Lower leg skin (tissue), 4 donors: Measurements from ENCODE around the gene KRTAP2-2. TPM values are rescaled to one million over a fixed set of nuclear protein-coding genes. Genes with fewer than 3 reads are reported as not detected.

Experiments used
- DNase-seq, 2 donors: peaks; one replicate each; pipeline ENCODE4 v3.0.0-alpha.2; 2019; ENCODE audit warnings: low spot score in 2 of 2
- H3K4me3 ChIP-seq: fragments of 200-600 bp; sonication (generic); 2 replicates; pipeline ENCODE4 v1.5.1; 2017; ENCODE audit warnings: mild to moderate bottlenecking, low read depth; ENCODE audit not compliant: poor library complexity, severe bottlenecking
- POLR2A ChIP-seq, 2 donors: fragments of 450-650 bp; IDR thresholded peaks; one replicate each; pipeline ENCODE4 v1.6.1; 2016 to 2017; ENCODE audit warnings: antibody characterized with exemption in 2 of 2, mild to moderate bottlenecking in 1 of 2, moderate library complexity in 1 of 2
- WGBS, 2 donors: methylation state at CpG; one replicate each; pipeline ENCODE4 v1.1.5; 2018; 5-methylcytosine and 5-hydroxymethylcytosine counted together
- intact Hi-C: fragments of 100-400 bp; cut with DNase I; formaldehyde crosslinking; loops from one replicate; pipeline ENCODE4 v1.15.0; 2023; ENCODE audit warnings: low total_unique reads
- total RNA-seq, 4 donors: library from RNA; depleted of rRNA; stranded (reverse); fragments of >200 nt; gene quantifications; one replicate each; pipeline ENCODE4 v1.1.0, GENCODE V29; 2016
- TF ChIP-seq, protein P1 (sequence below), 3 donors: fragments of 450-650 bp; IDR thresholded peaks; one replicate each; pipeline ENCODE4 v1.5.1; 2016; ENCODE audit warnings: antibody characterized with exemption in 3 of 3, mild to moderate bottlenecking in 3 of 3, moderate library complexity in 2 of 3

Gene KRTAP2-2
- total RNA-seq, 4 donors from 2014 or later = 3.6 to 58.7 TPM; not detected in 2

DNA sequence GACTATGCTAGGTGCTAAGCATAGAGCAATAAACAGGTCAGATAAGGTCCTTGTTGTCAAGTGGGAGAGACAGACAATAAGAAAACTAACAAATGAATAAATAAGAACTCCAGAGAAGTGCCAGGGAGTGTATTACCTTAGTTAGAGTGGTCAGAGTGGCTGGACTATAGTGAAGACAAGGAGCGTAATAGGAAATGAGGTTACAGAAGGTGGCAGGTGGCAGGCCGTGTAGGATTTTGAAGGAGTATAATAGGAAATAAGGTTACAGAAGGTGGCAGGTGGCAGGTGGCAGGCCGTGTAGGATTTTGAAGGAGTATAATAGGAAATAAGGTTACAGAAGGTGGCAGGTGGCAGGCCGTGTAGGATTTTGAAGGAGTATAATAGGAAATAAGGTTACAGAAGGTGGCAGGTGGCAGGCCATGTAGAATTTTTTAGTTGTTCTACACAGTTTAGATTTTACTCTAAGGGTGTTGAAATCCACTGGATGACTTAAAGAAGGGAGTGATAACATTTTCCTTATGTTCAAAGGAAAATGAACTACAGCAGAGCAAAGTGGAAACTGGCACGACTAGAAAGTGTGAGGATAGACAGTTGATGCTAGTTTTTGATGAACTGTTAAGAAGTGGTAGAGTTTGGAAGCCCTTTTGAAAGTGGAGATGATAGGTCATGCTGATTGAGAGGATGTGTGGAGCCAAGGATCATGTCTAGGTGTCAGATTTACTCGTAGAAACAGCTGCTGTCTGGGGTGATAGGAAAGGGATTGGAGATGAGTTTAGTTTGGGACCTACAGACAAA is 42.5 kb downstream of the KRTAP2-2 start:
- DNase-seq = no peak
- 82 to 86% methylated on average over 6 of the region's 6 CpGs for WGBS, 2 donors
- TF ChIP-seq, protein P1, sequence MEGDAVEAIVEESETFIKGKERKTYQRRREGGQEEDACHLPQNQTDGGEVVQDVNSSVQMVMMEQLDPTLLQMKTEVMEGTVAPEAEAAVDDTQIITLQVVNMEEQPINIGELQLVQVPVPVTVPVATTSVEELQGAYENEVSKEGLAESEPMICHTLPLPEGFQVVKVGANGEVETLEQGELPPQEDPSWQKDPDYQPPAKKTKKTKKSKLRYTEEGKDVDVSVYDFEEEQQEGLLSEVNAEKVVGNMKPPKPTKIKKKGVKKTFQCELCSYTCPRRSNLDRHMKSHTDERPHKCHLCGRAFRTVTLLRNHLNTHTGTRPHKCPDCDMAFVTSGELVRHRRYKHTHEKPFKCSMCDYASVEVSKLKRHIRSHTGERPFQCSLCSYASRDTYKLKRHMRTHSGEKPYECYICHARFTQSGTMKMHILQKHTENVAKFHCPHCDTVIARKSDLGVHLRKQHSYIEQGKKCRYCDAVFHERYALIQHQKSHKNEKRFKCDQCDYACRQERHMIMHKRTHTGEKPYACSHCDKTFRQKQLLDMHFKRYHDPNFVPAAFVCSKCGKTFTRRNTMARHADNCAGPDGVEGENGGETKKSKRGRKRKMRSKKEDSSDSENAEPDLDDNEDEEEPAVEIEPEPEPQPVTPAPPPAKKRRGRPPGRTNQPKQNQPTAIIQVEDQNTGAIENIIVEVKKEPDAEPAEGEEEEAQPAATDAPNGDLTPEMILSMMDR (IDR thresholded peaks at IDR 0.05) = no peak
- TF ChIP-seq POLR2A (IDR thresholded peaks at IDR 0.05) = no peak
- intact Hi-C loops = no loop called here
- H3K4me3 ChIP-seq = no peak overlapping the region

DNA sequence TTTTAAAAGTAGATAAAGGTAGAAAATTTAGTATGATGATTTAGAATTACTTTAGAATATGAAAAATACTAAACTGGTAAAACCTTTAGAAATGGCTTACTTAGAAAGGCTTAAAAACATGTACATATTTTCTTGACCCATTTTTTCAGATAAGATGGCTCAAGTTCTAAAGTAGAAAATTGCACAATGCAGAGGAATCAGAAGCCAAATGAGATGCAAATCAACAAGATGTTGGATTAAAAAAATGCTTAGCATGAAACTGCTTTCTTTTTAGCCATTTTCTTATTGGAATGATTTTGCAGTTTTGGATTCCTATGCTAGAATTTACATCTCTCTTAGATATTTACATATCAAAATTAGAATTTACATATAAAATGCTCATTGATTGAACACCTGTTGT is 44.6 kb downstream of the KRTAP2-2 start:
- no peak for DNase-seq
- TF ChIP-seq POLR2A (IDR thresholded peaks at IDR 0.05) = no peak
- TF ChIP-seq, protein P1 (IDR thresholded peaks at IDR 0.05) = no peak

DNA sequence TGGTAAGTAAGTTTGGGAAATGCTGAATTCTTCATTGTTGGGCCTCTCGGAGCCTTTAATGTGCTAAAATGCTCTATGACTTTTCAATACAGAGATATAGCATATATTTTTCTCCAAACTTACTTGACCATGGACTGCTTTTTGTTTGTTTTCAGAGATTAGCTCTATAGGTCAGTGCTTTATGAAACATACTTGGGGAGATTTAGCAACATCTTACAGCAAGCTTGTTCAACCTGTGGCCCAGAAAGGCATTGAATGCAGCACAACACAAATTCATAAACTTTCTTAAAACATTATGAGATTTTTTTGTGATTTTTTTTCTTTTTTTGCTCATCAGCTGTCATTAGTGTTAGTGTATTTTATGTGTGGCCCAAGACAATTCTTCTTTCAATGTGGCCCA is 45.1 kb downstream of the KRTAP2-2 start:
- H3K4me3 ChIP-seq = no peak overlapping the region
- 85 to 95% methylated on average over 1 of the region's 1 CpG for WGBS, 2 donors
- TF ChIP-seq, protein P1 (IDR thresholded peaks at IDR 0.05) = no peak
- TF ChIP-seq POLR2A (IDR thresholded peaks at IDR 0.05) = no peak
- DNase-seq = no peak
- intact Hi-C loops = no loop called here

More for the DNA sequence above, 44.6 kb downstream of the KRTAP2-2 start:
- intact Hi-C loops = no loop called here
- H3K4me3 ChIP-seq = no peak overlapping the region

DNA sequence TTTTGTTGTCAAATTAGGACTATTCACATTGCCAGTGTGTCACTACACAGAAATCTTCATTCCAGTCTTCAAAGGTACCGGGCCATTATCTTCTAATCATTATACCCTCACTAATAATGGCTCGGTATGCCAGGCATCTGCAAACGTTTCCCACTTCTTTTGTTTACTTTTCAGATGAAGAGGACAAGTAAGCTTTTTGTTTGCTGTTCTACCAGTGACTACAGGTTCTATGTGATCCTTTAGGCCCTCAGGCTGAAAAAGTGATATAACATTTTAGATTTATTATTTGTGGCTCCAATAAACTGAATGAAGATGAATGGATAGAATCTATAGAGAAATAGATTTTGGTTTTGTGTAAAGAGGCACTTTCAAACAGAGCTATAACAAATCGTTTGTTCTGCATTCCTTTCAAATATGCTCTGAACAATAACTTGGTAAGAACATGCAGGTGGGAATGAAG is 45.7 kb downstream of the KRTAP2-2 start:
- WGBS, 2 donors = 54 to 57% methylated on average over 4 of the region's 4 CpGs
- no peak for DNase-seq
- intact Hi-C loops = no loop called here
- no peak overlapping the region for H3K4me3 ChIP-seq
- no peak for TF ChIP-seq POLR2A (IDR thresholded peaks at IDR 0.05)
- TF ChIP-seq, protein P1 (IDR thresholded peaks at IDR 0.05) = no peak

DNA sequence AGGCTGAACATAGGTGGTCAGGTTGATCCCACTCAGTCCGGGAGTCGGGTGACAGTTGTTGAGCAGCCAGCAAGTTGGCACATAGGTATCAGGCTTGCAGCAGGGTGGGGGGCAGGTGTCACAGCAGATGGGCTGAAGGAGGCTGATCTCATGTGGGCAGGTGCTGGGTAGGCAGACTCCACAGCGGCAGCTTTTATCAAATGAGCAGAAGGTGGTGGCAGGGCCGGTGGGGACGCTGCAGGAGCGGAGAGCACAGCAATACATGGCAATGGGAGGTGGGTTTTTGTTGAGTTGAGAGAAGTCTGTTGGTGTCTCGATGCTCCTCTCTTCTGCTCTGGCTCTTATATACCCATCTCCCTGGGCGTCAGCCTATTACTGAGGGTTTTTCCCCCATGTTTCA is 46.2 kb downstream of the KRTAP2-2 start, which contains the start of gene KRTAP3-1:
TSS of gene KRTAP3-1 (minus strand) at position 318 of the 400 bp plus-strand sequence. CDS start at position 264, 54 bp downstream.
- intact Hi-C loops = no loop called here
- H3K4me3 ChIP-seq = no peak within 1 kb of the TSS
- no peak for DNase-seq
- 90% methylated on average over 8 of the region's 8 CpGs for WGBS, 2 donors
- TF ChIP-seq, protein P1 (IDR thresholded peaks at IDR 0.05) = no peak
- no peak for TF ChIP-seq POLR2A (IDR thresholded peaks at IDR 0.05)

Other genes with a start within 250 kb of the KRTAP2-2 start
- 1,000 to 10,000 TPM; 4,878 to 8,317 (median 6,442) TPM for gene KRT10, start 232.6 kb downstream of the KRTAP2-2 start, total RNA-seq
- not detected for gene KRT12, start 188.0 kb downstream of the KRTAP2-2 start, total RNA-seq
- gene KRT20, start 170.0 kb downstream of the KRTAP2-2 start, total RNA-seq = under 1 TPM in 1 of 4 donors, not detected in 3; 0.12 TPM
- gene KRT23, start 117.6 kb downstream of the KRTAP2-2 start, total RNA-seq = 100 to 1,000 TPM; 302 to 577 (median 454) TPM
- 1 to 10 TPM in 1 of 4 donors, under 1 TPM in 1, not detected in 2; 0.51 to 8.8 TPM for gene KRT39, start 88.3 kb downstream of the KRTAP2-2 start, total RNA-seq
- 10 to 100 TPM in 1 of 4 donors, not detected in 3; 12.3 TPM for gene KRT40, start 70.9 kb downstream of the KRTAP2-2 start, total RNA-seq
- gene KRTAP3-3, start 61.1 kb downstream of the KRTAP2-2 start, total RNA-seq = 10 to 100 TPM in 1 of 4 donors, not detected in 3; 11.6 TPM
- gene KRTAP3-2, start 55.3 kb downstream of the KRTAP2-2 start, total RNA-seq = 10 to 100 TPM in 1 of 4 donors, not detected in 3; 84.1 TPM
- 10 to 100 TPM in 1 of 4 donors, 1 to 10 TPM in 1, not detected in 2; 4.0 to 83.2 TPM for gene KRTAP3-1, start 46.1 kb downstream of the KRTAP2-2 start, total RNA-seq
- gene KRTAP1-5, start 28.0 kb downstream of the KRTAP2-2 start, total RNA-seq = 100 to 1,000 TPM in 1 of 4 donors, 10 to 100 TPM in 1, under 1 TPM in 1, not detected in 1; 0.22 to 168 (median 10.9) TPM
- 1 to 10 TPM in 1 of 4 donors, not detected in 3; 4.2 TPM for gene KRTAP1-4, start 25.0 kb downstream of the KRTAP2-2 start, total RNA-seq
- 100 to 1,000 TPM in 1 of 4 donors, 1 to 10 TPM in 1, not detected in 2; 1.6 to 107 TPM for gene KRTAP1-3, start 20.4 kb downstream of the KRTAP2-2 start, total RNA-seq
- 100 to 1,000 TPM in 1 of 4 donors, 1 to 10 TPM in 1, under 1 TPM in 1, not detected in 1; 0.32 to 195 (median 5.1) TPM for gene KRTAP1-1, start 13.8 kb downstream of the KRTAP2-2 start, total RNA-seq
- gene KRTAP2-1, start 7.9 kb downstream of the KRTAP2-2 start, total RNA-seq = 10 to 100 TPM in 1 of 4 donors, 1 to 10 TPM in 1, not detected in 2; 7.0 to 83.9 TPM
- gene KRTAP2-3, start 4.9 kb upstream of the KRTAP2-2 start, total RNA-seq = 10 to 100 TPM in 1 of 4 donors, 1 to 10 TPM in 1, not detected in 2; 3.9 to 12.8 TPM
- 10 to 100 TPM in 1 of 4 donors, not detected in 3; 61.4 TPM for gene KRTAP2-4, start 10.6 kb upstream of the KRTAP2-2 start, total RNA-seq
- 10 to 100 TPM in 1 of 4 donors, 1 to 10 TPM in 1, under 1 TPM in 1, not detected in 1; 0.54 to 73.1 (median 2.4) TPM for gene KRTAP4-7, start 28.9 kb upstream of the KRTAP2-2 start, total RNA-seq
- 10 to 100 TPM in 1 of 4 donors, not detected in 3; 27.3 TPM for gene KRTAP4-8, start 42.9 kb upstream of the KRTAP2-2 start, total RNA-seq
- gene KRTAP4-16, start 47.0 kb upstream of the KRTAP2-2 start, total RNA-seq = not detected
- gene KRTAP4-9, start 50.2 kb upstream of the KRTAP2-2 start, total RNA-seq = 10 to 100 TPM in 1 of 4 donors, 1 to 10 TPM in 1, under 1 TPM in 1, not detected in 1; 0.44 to 73.5 (median 2.6) TPM
- 10 to 100 TPM in 1 of 4 donors, under 1 TPM in 1, not detected in 2; 0.89 to 20.6 TPM for gene KRTAP4-11, start 63.1 kb upstream of the KRTAP2-2 start, total RNA-seq
- 10 to 100 TPM in 1 of 4 donors, not detected in 3; 57.0 TPM for gene KRTAP4-12, start 69.0 kb upstream of the KRTAP2-2 start, total RNA-seq
- gene KRTAP4-6, start 85.3 kb upstream of the KRTAP2-2 start, total RNA-seq = 10 to 100 TPM in 1 of 4 donors, under 1 TPM in 1, not detected in 2; 0.25 to 54.3 TPM
- gene KRTAP4-5, start 94.6 kb upstream of the KRTAP2-2 start, total RNA-seq = 10 to 100 TPM in 1 of 4 donors, under 1 TPM in 1, not detected in 2; 0.34 to 14.9 TPM
- gene KRTAP4-4, start 105.5 kb upstream of the KRTAP2-2 start, total RNA-seq = 100 to 1,000 TPM in 1 of 4 donors, under 1 TPM in 1, not detected in 2; 0.84 to 102 TPM
- gene KRTAP4-3, start 113.0 kb upstream of the KRTAP2-2 start, total RNA-seq = 10 to 100 TPM in 1 of 4 donors, 1 to 10 TPM in 1, not detected in 2; 1.2 to 54.0 TPM
- gene KRTAP4-2, start 123.0 kb upstream of the KRTAP2-2 start, total RNA-seq = 10 to 100 TPM in 1 of 4 donors, 1 to 10 TPM in 1, not detected in 2; 5.0 to 75.4 TPM
- 10 to 100 TPM in 1 of 4 donors, 1 to 10 TPM in 1, not detected in 2; 2.1 to 66.2 TPM for gene KRTAP4-1, start 129.7 kb upstream of the KRTAP2-2 start, total RNA-seq
- gene KRTAP9-1, start 134.7 kb upstream of the KRTAP2-2 start, total RNA-seq = under 1 TPM in 1 of 4 donors, not detected in 3; 0.91 TPM
- 100 to 1,000 TPM in 1 of 4 donors, 10 to 100 TPM in 1, not detected in 2; 18.1 to 183 TPM for gene KRTAP9-2, start 171.4 kb upstream of the KRTAP2-2 start, total RNA-seq
- gene KRTAP9-3, start 177.2 kb upstream of the KRTAP2-2 start, total RNA-seq = 100 to 1,000 TPM in 1 of 4 donors, 1 to 10 TPM in 1, under 1 TPM in 1, not detected in 1; 0.27 to 218 (median 8.7) TPM
- 100 to 1,000 TPM in 1 of 4 donors, under 1 TPM in 2, not detected in 1; 0.47 to 120 (median 0.97) TPM for gene KRTAP9-8, start 182.8 kb upstream of the KRTAP2-2 start, total RNA-seq
- gene KRTAP9-4, start 194.5 kb upstream of the KRTAP2-2 start, total RNA-seq = 100 to 1,000 TPM in 1 of 4 donors, 1 to 10 TPM in 1, under 1 TPM in 1, not detected in 1; 0.37 to 177 (median 2.1) TPM
- 10 to 100 TPM in 1 of 4 donors, 1 to 10 TPM in 1, not detected in 2; 2.1 to 94.5 TPM for gene KRTAP9-9, start 200.2 kb upstream of the KRTAP2-2 start, total RNA-seq
- under 1 TPM in 2 of 4 donors, not detected in 2; 0.38 to 0.62 TPM for gene KRTAP9-6, start 210.1 kb upstream of the KRTAP2-2 start, total RNA-seq
- gene KRTAP9-7, start 220.5 kb upstream of the KRTAP2-2 start, total RNA-seq = 10 to 100 TPM in 1 of 4 donors, under 1 TPM in 1, not detected in 2; 0.51 to 17.1 TPM
- 1 to 10 TPM in 1 of 4 donors, not detected in 3; 2.5 TPM for gene KRTAP29-1, start 247.6 kb upstream of the KRTAP2-2 start, total RNA-seq